HL-60 (cell line): ENCODE measurements around the gene LIMCH1.

Source experiments
- DNase-seq, 2 experiments: peaks; one replicate each; pipeline ENCODE4 v3.0.0-alpha.2; 2010 to 2020; ENCODE audit warnings: low read depth in 1 of 2, low spot score in 1 of 2
- H3K27ac ChIP-seq: fragments of 250-450 bp; sonication (Bioruptor Pico); replicated peaks from 2 replicates; pipeline ENCODE4 v1.5.1; 2020; ENCODE audit warnings: mild to moderate bottlenecking, moderate library complexity
- H3K27me3 ChIP-seq: fragments of 250-450 bp; sonication (Bioruptor Pico); 2 replicates; pipeline ENCODE4 v1.5.1; 2021; ENCODE audit warnings: mild to moderate bottlenecking, moderate library complexity; ENCODE audit not compliant: insufficient read depth, poor library complexity, severe bottlenecking
- H3K4me3 ChIP-seq: replicated peaks from 2 replicates; pipeline ENCODE4 v1.5.1; 2011; ENCODE audit warnings: mild to moderate bottlenecking, control low read depth, low read length; ENCODE audit not compliant: insufficient read depth
- CTCF ChIP-seq: IDR thresholded peaks from one replicate; pipeline ENCODE4 v1.5.1; 2011; ENCODE audit warnings: low read length, control low read depth, inconsistent platforms; ENCODE audit not compliant: insufficient read depth
- GABPA ChIP-seq: IDR thresholded peaks from 2 replicates; pipeline ENCODE4 v1.6.1; 2012; ENCODE audit warnings: low read depth
- POLR2AphosphoS5 ChIP-seq: IDR thresholded peaks from 2 replicates; pipeline ENCODE4 v1.6.1; 2012; ENCODE audit warnings: low read depth
- SPI1 ChIP-seq: IDR thresholded peaks from 2 replicates; pipeline ENCODE4 v1.6.1; 2012; ENCODE audit warnings: low read depth, mild to moderate bottlenecking, borderline replicate concordance
- TF ChIP-seq, protein P1 (sequence below): IDR thresholded peaks from 2 replicates; pipeline ENCODE4 v1.6.1; 2012; ENCODE audit warnings: low read depth; ENCODE audit not compliant: insufficient replicate concordance

Gene LIMCH1

GRCh38 chr4:41586675-41587225 lies 48.8 kb downstream of the LIMCH1 start:
- Histone ChIP-seq H3K4me3 (no peak overlapping the region), H3K27me3 (no peaks in the 10 kb centered on the region), H3K27ac (no peak overlapping the region)
- DNase-seq: no peak
- no peak for TF ChIP-seq POLR2AphosphoS5
- TF ChIP-seq, protein P1, sequence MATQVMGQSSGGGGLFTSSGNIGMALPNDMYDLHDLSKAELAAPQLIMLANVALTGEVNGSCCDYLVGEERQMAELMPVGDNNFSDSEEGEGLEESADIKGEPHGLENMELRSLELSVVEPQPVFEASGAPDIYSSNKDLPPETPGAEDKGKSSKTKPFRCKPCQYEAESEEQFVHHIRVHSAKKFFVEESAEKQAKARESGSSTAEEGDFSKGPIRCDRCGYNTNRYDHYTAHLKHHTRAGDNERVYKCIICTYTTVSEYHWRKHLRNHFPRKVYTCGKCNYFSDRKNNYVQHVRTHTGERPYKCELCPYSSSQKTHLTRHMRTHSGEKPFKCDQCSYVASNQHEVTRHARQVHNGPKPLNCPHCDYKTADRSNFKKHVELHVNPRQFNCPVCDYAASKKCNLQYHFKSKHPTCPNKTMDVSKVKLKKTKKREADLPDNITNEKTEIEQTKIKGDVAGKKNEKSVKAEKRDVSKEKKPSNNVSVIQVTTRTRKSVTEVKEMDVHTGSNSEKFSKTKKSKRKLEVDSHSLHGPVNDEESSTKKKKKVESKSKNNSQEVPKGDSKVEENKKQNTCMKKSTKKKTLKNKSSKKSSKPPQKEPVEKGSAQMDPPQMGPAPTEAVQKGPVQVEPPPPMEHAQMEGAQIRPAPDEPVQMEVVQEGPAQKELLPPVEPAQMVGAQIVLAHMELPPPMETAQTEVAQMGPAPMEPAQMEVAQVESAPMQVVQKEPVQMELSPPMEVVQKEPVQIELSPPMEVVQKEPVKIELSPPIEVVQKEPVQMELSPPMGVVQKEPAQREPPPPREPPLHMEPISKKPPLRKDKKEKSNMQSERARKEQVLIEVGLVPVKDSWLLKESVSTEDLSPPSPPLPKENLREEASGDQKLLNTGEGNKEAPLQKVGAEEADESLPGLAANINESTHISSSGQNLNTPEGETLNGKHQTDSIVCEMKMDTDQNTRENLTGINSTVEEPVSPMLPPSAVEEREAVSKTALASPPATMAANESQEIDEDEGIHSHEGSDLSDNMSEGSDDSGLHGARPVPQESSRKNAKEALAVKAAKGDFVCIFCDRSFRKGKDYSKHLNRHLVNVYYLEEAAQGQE: no peak
- TF ChIP-seq CTCF: no peak
- TF ChIP-seq SPI1: no peak
- TF ChIP-seq GABPA: no peak

DNA sequence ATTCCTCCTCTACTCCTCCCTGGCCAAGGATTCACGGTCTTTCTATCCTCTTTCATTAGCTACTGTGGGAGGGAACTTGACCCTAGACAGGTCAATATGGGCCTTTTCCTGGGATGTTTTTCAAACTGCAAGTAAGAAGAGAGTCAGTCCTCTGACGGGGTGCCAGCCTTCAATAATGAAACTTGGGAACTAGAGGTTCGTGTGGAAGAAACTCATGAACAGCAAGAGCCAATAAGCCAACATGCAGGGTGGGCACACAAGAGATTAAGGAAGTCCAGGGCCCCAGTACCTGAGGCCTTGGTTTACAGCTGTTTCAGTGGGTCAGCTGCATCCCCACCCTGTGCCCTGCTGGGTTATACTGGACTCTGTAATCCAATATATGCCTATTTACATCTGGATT lies 49.3 kb downstream of the LIMCH1 start:
- TF ChIP-seq, protein P1: no peak
- TF ChIP-seq SPI1: no peak
- no peak for TF ChIP-seq GABPA
- TF ChIP-seq CTCF: no peak
- no peak for TF ChIP-seq POLR2AphosphoS5
- no peak overlapping the region for H3K4me3 ChIP-seq

DNA sequence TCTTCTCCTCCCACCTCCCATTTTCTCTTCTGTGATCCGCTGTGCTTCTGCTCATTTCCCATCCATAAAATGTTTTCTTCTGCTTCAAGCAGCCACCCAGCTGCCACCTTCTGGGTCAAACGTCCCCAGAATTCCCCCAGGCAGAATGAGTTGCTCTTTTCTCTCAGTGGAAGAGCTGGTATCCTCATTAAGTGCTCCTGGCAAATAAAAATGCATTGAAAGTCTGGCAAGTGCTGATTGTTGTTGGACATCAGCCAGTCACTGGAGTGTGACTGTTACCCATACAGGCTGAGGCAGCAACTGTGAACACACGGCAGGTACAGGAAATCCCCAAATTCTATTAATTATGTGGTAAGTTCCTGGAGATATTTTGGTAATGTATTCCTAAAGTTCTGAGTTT lies 52.6 kb downstream of the LIMCH1 start:
- Histone ChIP-seq H3K4me3 (no peak overlapping the region), H3K27me3 (no peaks in the 10 kb centered on the region), H3K27ac (no peak overlapping the region)
- TF ChIP-seq SPI1 (no peak), GABPA (no peak), CTCF (no peak)
- TF ChIP-seq, protein P1: no peak
- no peak for DNase-seq

More for the DNA sequence above, 49.3 kb downstream of the LIMCH1 start:
- H3K27me3 ChIP-seq: no peaks in the 10 kb centered on the region
- no peak overlapping the region for H3K27ac ChIP-seq
- DNase-seq: no peak
